Activated CD4-positive, alpha-beta T cell treated with anti-CD3 and anti-CD28 coated beads, Interleukin-2, amount 50 U/mL, for 48 hours (primary cell): ENCODE measurements around the gene SLC16A9.

Experiments used
- DNase-seq, 2 experiments: peaks; one replicate each; pipeline ENCODE4 v3.0.0-alpha.2; 2020

Gene SLC16A9

DNA sequence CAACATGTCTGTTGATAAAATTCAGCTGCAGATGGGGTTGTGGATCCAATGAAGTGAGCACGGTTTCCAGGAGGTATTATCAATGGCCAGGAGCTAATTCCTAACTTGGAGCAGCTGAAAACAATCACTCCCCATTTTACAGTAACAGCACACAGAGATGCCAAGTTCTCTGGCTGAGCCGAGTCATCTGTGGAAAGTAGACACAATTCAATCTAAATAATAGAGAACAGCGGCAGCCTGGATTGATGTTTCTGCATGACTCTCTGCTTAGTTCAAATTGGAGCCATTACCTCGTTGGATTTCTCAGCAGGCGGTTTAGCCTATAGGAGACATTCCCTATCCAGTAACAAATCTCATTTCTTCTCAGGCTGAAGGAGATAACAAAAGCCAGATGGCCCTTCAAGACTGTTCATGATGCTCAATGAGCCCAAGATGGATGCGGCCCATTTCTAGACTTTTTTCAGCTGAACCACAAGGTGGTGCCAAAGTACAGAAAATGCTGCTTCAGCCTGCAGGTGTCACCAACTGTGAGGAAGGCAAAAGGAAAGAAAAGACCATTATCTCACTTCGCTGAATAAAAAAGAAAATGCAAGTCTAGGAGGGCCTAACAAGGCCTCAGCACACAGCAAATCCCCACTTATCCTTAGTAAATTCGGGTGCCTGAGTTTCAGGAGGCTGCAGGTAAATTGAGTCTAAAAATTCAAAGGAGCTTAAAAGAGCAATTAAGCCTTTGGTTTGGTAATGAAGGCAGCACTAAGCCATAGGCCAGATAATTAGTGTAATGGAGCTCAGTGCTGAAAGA is 83.7 kb downstream of the SLC16A9 start:
- DNase-seq: peak; percentile 6 to 27

DNA sequence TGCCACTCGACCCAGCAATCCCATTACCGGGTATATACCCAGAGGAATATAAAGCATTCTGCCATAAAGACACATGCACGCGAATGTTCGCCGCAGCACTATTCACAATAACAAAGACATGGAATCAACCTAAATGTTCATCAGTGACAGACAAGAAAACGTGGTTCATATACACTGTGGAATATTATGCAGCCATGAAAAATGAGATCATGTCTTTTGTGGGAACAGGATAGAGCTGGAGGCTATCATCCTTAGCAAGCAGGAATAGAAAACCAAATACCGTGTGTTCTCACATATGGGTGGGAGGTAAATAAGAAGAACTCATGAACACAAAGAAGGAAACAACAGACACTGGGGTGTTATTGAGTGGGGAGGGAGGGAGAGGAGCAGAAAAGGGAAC is 84.7 kb downstream of the SLC16A9 start:
- no peak for DNase-seq

DNA sequence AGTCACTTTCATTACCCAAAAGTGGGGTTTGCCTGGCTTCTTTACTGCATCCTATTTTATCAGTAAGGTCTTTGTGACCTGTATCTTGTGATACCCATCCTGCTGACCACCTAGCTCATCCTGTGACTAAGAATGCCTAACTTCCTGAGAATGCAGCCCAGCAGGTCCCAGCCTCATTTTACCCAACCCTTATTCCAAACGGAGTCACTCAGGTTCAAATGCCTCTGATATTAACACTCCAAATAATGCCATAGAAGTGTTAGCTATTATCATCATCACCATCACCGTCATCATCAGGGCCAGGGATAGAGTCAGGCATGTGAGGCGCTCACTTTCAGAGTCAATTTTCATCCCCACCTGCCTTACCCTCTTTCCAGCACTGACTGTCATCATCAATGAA is 85.5 kb downstream of the SLC16A9 start:
- no peak for DNase-seq

DNA sequence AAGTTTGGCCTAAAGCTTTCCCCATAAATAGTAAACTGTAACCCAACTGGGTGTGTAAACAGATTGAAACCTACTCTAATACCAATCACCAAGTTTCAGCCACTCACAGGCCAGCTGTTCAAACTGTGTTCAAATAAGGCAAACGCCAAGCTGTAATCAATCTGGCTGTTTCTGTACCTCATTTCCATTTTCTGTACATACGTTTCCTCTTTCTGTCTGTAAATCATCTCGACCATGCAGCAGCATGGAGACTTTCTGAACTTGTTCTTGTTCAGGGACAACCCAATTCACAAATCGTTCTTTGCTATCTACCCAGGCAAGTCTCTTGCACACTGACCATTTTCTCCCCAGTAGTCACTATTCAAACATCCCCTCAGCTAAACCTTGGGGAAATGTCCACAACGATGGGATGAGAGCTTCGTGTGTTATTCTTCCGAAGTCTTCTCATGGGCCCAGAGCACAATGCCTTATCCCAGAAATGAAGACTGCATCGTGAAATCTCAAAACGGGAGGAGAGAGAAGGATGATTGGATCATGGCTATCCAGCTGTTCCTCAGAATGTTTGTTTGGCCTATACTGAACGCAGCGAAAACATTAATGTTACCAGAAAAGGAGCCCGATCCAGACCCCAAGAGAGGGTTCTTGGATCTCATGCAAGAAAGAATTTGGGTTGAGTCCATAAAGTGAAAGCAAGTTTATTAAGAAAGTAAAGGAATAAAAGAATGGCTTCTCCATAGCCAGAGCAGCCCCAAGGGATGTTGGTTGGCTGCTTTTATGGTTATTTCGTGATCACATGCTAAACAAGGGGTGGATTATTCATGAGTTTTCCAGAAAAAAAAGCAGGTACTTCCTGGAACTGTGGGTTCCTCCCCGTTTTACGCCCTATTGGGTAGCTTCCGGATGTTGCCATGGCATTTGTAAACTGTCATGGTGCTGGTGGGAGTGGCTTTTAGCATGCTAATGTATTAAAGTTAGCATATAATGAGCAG is 86.2 kb downstream of the SLC16A9 start:
- no peak for DNase-seq

DNA sequence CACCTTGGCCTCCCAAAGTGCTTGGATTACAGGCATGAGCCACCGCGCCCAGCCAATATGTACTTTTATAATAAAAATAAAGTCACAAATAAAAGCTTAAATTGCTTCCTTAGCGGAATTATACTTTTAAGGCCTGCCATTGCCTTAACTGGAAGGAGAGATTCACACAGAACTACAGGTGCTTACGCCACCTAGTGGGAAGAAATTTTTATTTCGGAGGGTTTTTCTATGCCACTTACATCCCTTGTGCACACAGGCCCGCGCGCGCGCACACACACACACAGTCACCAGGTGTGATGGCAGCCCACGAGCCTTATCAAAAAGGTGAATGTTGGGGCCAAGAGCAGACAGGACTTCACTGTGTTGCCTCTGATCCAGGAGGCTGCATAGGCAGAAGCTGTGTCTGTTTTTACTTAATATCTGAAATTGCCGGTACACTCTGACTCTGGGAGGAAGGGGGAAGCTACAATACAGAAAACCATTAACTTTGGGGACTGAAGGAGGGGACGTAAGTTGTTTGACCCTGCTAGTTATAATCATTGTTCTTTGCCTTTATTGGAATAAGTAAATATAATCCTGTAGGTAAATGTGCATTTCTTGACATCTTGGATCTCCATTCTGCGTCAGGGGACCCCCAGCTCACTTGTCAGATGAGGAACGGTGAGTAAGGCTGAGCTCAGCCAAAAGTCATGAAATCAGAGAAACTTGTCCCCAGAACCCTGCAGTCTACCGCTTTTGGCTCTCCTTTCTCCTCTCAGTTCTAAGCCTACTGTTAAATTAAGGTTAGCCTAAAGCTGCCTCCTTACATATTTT is 87.1 kb downstream of the SLC16A9 start:
- DNase-seq: peak; percentile 8 to 13

DNA sequence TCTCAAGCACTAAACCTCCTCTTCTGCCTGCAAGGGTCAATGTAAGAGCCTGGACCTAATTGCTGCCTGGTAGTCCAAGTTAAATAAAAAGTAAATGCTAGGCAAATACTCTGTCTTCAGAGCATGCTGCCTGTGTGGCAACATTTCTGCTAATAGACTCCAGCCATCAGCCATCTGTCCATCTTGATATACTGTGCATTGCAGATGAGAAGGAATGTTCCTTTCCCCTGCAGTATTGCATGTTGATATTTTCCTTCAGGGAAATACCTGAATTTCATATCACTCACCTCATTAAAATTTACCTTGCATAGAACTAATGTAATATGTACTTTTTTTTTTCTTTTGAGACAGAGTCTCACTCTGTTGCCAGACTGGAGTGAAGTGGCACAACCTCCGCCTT is 87.9 kb downstream of the SLC16A9 start:
- no peak for DNase-seq

DNA sequence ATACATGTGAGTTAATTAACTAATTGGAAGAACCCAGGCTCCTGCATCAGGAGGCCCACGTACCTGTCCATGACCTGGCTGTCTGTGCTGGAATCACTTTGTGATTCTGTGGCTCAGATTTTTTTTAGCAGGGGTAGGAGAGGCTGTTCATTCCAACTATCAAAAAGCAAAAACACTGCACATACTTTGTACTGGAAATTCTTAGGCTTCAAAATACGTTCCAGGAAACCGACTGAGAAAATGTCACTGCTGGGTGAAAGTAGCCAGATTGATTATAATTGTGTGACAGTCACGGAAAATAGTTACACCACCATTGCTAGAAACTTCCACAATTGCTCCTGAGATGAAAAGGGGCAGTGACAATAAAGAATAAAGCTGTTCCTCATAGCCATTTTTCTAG is 91.0 kb downstream of the SLC16A9 start:
- DNase-seq: no peak

DNA sequence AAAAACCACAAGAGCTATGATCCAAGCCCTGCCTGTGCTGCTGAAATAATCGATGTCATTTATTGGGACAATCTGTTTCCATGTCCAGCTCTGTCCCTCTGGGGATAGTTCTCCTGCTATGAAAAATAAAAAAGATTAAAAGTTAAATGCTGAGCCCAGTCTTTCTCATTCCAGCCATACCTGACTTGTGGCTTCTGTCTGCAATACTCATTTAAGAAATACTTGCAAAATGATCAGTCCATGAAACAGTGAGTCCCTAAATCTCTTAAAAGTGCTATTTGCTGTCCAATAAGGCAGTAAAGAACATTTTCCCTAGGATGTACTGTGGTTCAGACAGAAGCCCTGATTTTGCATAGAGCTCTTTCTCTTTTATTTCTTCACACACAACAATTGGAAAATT is 91.7 kb downstream of the SLC16A9 start:
- no peak for DNase-seq

DNA sequence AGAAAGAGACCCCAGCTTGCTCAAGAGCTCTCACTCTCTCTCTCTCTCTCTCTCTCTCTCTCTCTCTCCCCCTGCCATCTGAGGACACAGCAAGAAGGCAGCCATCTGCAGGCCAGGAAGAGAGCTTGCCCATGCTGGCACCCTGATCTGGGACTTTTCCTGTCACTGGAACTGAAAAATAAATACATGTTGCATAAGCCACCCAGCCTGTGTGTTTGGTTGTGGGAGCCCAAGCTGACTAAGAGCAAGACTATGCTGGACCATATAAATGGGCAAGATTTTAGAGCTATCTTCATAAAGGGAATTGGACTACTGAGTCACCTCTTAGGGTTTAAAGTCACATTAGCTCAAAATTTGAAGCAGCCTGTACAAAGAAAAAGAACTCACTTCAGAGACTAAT is 98.6 kb downstream of the SLC16A9 start:
- no peak for DNase-seq

DNA sequence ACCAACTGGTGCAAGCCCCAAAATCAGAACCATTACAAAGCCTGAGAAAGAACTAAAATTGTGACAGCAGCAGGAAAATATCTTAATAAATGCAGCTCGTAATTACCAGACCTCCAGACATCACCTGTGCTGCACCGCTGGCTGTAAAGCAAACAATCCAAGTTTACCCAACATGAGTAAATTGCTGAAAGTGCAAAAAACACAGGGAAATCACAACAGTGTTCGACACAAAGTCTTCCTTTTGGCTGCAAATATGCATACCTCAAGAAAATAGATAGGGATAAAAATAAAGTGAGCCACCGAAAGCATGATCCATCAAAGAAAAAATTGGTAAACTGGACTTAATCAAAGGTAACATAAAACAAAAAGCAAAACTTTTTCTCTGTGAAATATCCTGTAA is 101.7 kb downstream of the SLC16A9 start:
- no peak for DNase-seq

DNA sequence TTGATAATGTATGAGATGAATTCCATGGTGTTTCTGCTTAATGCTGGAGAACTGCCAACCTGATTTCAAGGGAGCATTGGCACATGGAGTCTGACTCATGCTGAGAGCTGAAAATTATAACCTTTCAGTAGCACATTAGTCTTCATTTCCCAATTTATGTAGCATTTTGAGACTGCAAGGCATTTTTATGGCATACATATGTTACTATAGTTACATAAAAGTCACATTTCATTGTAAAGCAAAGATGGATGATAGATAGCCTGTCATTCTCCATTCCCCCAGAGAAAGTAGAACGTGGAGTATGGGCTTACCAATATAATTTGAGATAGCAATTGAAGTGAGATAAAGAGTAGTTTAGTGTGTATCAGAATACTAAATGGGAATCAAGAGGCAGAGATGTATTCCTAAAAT is 103.1 kb downstream of the SLC16A9 start:
- no peak for DNase-seq

DNA sequence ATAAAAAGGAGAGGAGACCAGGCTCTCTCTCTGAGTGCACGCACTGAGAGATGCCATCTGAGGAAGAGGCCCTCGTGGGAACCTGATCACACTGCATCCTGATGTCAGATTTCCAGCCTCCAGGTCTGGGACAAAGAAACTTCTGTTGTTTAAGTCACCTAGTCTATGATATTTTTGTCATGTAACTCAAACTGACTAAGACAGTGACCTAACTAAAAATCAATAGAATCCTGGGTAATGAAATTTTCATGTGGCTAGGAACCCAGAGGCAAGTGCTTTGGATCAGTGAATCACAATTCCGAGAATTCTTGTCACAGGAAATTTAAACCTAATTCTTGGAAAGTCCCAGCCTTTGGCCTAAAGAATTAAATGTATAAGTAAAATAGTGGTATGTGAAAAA is 107.7 kb downstream of the SLC16A9 start:
- DNase-seq: no peak
